H1 (cell line): ENCODE results near the gene PLEKHH3. TPM values are rescaled to one million over a fixed set of nuclear protein-coding genes. Genes with fewer than 3 reads are reported as not detected.

Experiments used
- CTCF ChIA-PET: fragments of 300-600 bp; sonication (Branson Sonifier 250); formaldehyde crosslinking; loops from one replicate; lab custom pipeline; 2021; ENCODE audit not compliant: partially characterized antibody; lab: Charles Lee
- POLR2A ChIA-PET: fragments of 300-600 bp; sonication (Branson Sonifier 250); formaldehyde crosslinking; loops from one replicate; lab custom pipeline; 2021; ENCODE audit warnings: inconsistent platforms; ENCODE audit not compliant: partially characterized antibody; lab: Charles Lee
- DNase-seq, 2 experiments: peaks; one replicate each; pipeline versions ENCODE4 v3.0.0 to v3.0.0-alpha.2; 2010 to 2022; ENCODE audit warnings: low spot score in 2 of 2, low read depth in 1 of 2, mixed read lengths in 1 of 2
- FAIRE-seq: peaks from 2 replicates; lab custom pipeline; 2011; peaks lifted over from hg19 to GRCh38; lab: Jason Lieb, UNC
- H2AFZ ChIP-seq: 2 replicates; pipeline ENCODE4 v1.8.1; 2012; ENCODE audit warnings: low read length, inconsistent platforms
- H2AK5ac ChIP-seq: 2 replicates; pipeline ENCODE4 v1.6.1; 2013; ENCODE audit warnings: low read depth, low read length
- H2BK120ac ChIP-seq: replicated peaks from 2 replicates; pipeline ENCODE3; 2013; ENCODE audit warnings: low read depth, low read length, inconsistent platforms
- H2BK12ac ChIP-seq: 2 replicates; pipeline ENCODE4 v1.6.1; 2013; ENCODE audit warnings: low read depth, low read length
- H2BK15ac ChIP-seq: 2 replicates; pipeline ENCODE4 v1.6.1; 2013; ENCODE audit warnings: low read length
- H2BK20ac ChIP-seq: 2 replicates; pipeline ENCODE4 v1.6.1; 2013; ENCODE audit warnings: low read length
- H2BK5ac ChIP-seq: 2 replicates; pipeline ENCODE4 v1.6.1; 2013; ENCODE audit warnings: low read depth, low read length
- H3K14ac ChIP-seq: 2 replicates; pipeline ENCODE4 v1.6.1; 2013; ENCODE audit warnings: inconsistent platforms; ENCODE audit not compliant: insufficient read length
- H3K18ac ChIP-seq: 2 replicates; pipeline ENCODE4 v1.6.1; 2013; ENCODE audit warnings: low read length; ENCODE audit errors: extremely low read depth
- H3K23ac ChIP-seq: 2 replicates; pipeline ENCODE4 v1.6.1; 2013; ENCODE audit warnings: inconsistent platforms; ENCODE audit not compliant: insufficient read length
- H3K23me2 ChIP-seq: 2 replicates; pipeline ENCODE4 v1.6.1; 2013; ENCODE audit warnings: low read depth, low read length
- H3K27ac ChIP-seq: 2 replicates; pipeline ENCODE4 v1.6.1; 2011; ENCODE audit warnings: low read depth, low read length, inconsistent platforms
- H3K27me3 ChIP-seq, 4 experiments: replicated peaks in 1 of 4; 1 replicate in 1 of 4; 2 replicates in 3 of 4; pipeline versions ENCODE4 v1.6.1 to v1.8.1; 2011 to 2013; ENCODE audit warnings: low read length in 3 of 4, mild to moderate bottlenecking in 3 of 4, inconsistent platforms in 2 of 4, mixed read lengths in 2 of 4, moderate library complexity in 1 of 4; ENCODE audit not compliant: control insufficient read depth in 3 of 4, insufficient read depth in 3 of 4; ENCODE audit errors: extremely low read depth in 1 of 4
- H3K36me3 ChIP-seq, 4 experiments: 2 replicates each; pipeline versions ENCODE4 v1.6.1 to v1.8.1; 2011 to 2013; ENCODE audit warnings: mild to moderate bottlenecking in 4 of 4, low read length in 3 of 4, moderate library complexity in 2 of 4, control low read depth in 1 of 4, inconsistent platforms in 1 of 4; ENCODE audit not compliant: insufficient read depth in 4 of 4, control insufficient read depth in 2 of 4
- H3K4ac ChIP-seq: replicated peaks from 2 replicates; pipeline ENCODE3; 2013; ENCODE audit warnings: low read length, low read depth, mixed read lengths, inconsistent platforms; ENCODE audit not compliant: insufficient read length
- H3K4me1 ChIP-seq, 4 experiments: replicated peaks in 1 of 4; 1 replicate in 1 of 4; 2 replicates in 3 of 4; pipeline versions ENCODE4 v1.6.1 to v1.8.1; 2011 to 2013; ENCODE audit warnings: low read length in 3 of 4, inconsistent platforms in 2 of 4, mixed read lengths in 1 of 4; ENCODE audit not compliant: insufficient read depth in 4 of 4, control insufficient read depth in 3 of 4
- H3K4me2 ChIP-seq, 2 experiments: 2 replicates each; pipeline versions ENCODE4 v1.6.1 to v1.8.1; 2011 to 2013; ENCODE audit warnings: low read depth in 2 of 2, low read length in 2 of 2, control low read depth in 1 of 2, inconsistent platforms in 1 of 2, mild to moderate bottlenecking in 1 of 2; ENCODE audit not compliant: insufficient read depth in 1 of 2
- H3K4me3 ChIP-seq, 4 experiments: fragments of 200-600, 300-600 bp in 1 of 4; sonication (generic), shearing (Covaris generic), sonication (Bioruptor Twin) in 1 of 4; 2 replicates each; pipeline versions ENCODE4 v1.5.1 to v1.8.1; 2011 to 2016; ENCODE audit warnings: low read length in 4 of 4, low read depth in 3 of 4, control low read depth in 2 of 4, inconsistent platforms in 2 of 4, mild to moderate bottlenecking in 2 of 4, mixed read lengths in 1 of 4, moderate library complexity in 1 of 4; ENCODE audit not compliant: insufficient read depth in 2 of 4; ENCODE audit errors: extremely low read depth in 1 of 4
- H3K56ac ChIP-seq: replicated peaks from 2 replicates; pipeline ENCODE3; 2013; ENCODE audit warnings: low read depth, mild to moderate bottlenecking, mixed read lengths, low read length, inconsistent platforms; ENCODE audit not compliant: insufficient read length
- H3K79me1 ChIP-seq: 2 replicates; pipeline ENCODE4 v1.6.1; 2013; ENCODE audit warnings: low read depth, low read length, control low read depth
- H3K79me2 ChIP-seq, 2 experiments: 2 replicates each; pipeline versions ENCODE4 v1.6.1 to v1.8.1; 2012 to 2013; ENCODE audit warnings: low read length in 2 of 2, mild to moderate bottlenecking in 2 of 2, inconsistent platforms in 1 of 2; ENCODE audit not compliant: insufficient read depth in 2 of 2, control insufficient read depth in 1 of 2
- H3K9ac ChIP-seq, 4 experiments: replicated peaks in 1 of 4; 1 replicate in 1 of 4; 2 replicates in 3 of 4; pipeline versions ENCODE4 v1.6.1 to v1.8.1; 2011 to 2013; ENCODE audit warnings: low read depth in 3 of 4, low read length in 3 of 4, control low read depth in 2 of 4, mild to moderate bottlenecking in 2 of 4, moderate library complexity in 2 of 4, inconsistent platforms in 1 of 4; ENCODE audit errors: extremely low read depth in 1 of 4
- H3K9me3 ChIP-seq, 2 experiments: 2 replicates each; pipeline versions ENCODE4 v1.6.1 to v1.8.1; 2012 to 2013; ENCODE audit warnings: mild to moderate bottlenecking in 2 of 2, moderate library complexity in 2 of 2, control low read depth in 1 of 2, inconsistent platforms in 1 of 2, low read depth in 1 of 2, low read length in 1 of 2, mixed read lengths in 1 of 2; ENCODE audit not compliant: insufficient read depth in 2 of 2
- H4K20me1 ChIP-seq, 2 experiments: replicated peaks in 1 of 2; 2 replicates each; pipeline versions ENCODE3 to v1.8.1; 2011 to 2013; ENCODE audit warnings: inconsistent platforms in 2 of 2, low read length in 2 of 2, mild to moderate bottlenecking in 1 of 2; ENCODE audit not compliant: insufficient read depth in 2 of 2, control insufficient read depth in 1 of 2
- H4K5ac ChIP-seq: 2 replicates; pipeline ENCODE4 v1.6.1; 2013; ENCODE audit warnings: low read length, low read depth, mixed read lengths, inconsistent platforms; ENCODE audit not compliant: insufficient read length
- H4K8ac ChIP-seq: 2 replicates; pipeline ENCODE4 v1.8.0; 2013; ENCODE audit warnings: mild to moderate bottlenecking, moderate library complexity, low read length, inconsistent platforms; ENCODE audit not compliant: insufficient read depth; ENCODE audit errors: extremely low read depth
- H4K91ac ChIP-seq: replicated peaks from 2 replicates; pipeline ENCODE3; 2013; ENCODE audit warnings: low read length, mixed read lengths, inconsistent platforms; ENCODE audit not compliant: insufficient read length
- ATF3 ChIP-seq: IDR thresholded peaks from 2 replicates; pipeline ENCODE4 v1.6.1; 2011; ENCODE audit warnings: low read depth, mild to moderate bottlenecking, low read length; ENCODE audit not compliant: insufficient read depth
- JUN ChIP-seq: IDR thresholded peaks from 2 replicates; pipeline ENCODE4 v1.6.1; 2011; ENCODE audit warnings: low read depth, mild to moderate bottlenecking, improper control_type of control experiment, low read length
- TBP ChIP-seq: IDR thresholded peaks from 2 replicates; pipeline ENCODE4 v1.6.1; 2011; ENCODE audit warnings: low read depth, low read length, improper control_type of control experiment
- YY1 ChIP-seq: IDR thresholded peaks from 2 replicates; pipeline ENCODE4 v1.6.1; 2011; ENCODE audit warnings: low read depth, mild to moderate bottlenecking, low read length
- WGBS, 2 experiments: shearing (Covaris generic) in 1 of 2; methylation state at CpG; one replicate each; pipeline versions ENCODE4 v1.1.6 to v1.1.7; 2013 to 2015; ENCODE audit warnings: low lambda C conversion rate in 2 of 2, mixed read lengths in 2 of 2, inconsistent platforms in 1 of 2, low coverage in 1 of 2, missing lambda C conversion rate in 1 of 2; ENCODE audit not compliant: insufficient replicate concordance in 2 of 2, insufficient coverage in 1 of 2, insufficient read length in 1 of 2; ENCODE audit errors: extremely low coverage in 1 of 2, missing lambda C conversion rate in 1 of 2; 5-methylcytosine and 5-hydroxymethylcytosine counted together
- polyA plus RNA-seq, 7 experiments: library from polyadenylated mRNA; depleted of rRNA in 3 of 7; stranded (reverse) in 5 of 7; unstranded in 2 of 7; fragments of >200 nt in 5 of 7; fragments of 200-250 nt in 2 of 7; gene quantifications; 1 replicate in 5 of 7; 2 replicates in 1 of 7; 4 replicates in 1 of 7; pipeline versions ENCODE4 v1.2.1 to v1.2.3, GENCODE V29; 2011 to 2013; ENCODE audit warnings: missing spikeins in 2 of 7, mixed read lengths in 2 of 7
- total RNA-seq: library from RNA; stranded (reverse); fragmentation: NEBNext Ultra II Directional; extraction: Animal tissue kit (Norgen Biotek cat#: 25700); gene quantifications from 2 replicates; pipeline ENCODE4 v1.2.1, GENCODE V29; 2021

Gene PLEKHH3
- total and polyA plus RNA-seq, 2 of the 8 experiments (the other 6 are each of a cell fraction or from before 2014, with no cell fraction given): 11.1 to 13.5 TPM

DNA sequence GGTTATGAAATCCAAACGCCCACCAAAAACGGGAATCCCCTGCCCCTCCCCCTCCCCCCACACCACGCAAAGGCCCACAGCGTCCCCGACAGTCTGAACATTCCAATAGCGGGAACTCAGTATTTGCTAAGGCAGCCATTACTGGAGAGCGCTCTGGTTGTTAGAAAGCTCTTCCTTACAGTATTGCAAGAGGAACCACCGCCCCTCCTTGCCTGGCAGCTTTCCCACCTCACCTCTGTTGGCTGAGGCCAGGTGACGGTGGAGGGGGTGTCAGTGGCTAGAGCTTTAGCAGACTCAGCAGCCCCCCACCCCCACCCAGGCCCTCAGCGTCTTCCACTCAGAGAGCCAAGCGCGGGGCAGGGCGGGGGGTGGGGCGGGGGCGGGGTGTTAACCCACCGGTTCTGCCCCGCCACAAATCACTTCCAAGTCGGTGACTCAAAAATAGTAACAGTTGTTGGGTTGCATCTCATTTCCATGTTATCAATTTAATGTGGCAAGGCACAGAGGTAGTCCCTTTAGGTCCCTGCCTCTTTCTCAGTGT, 2.2 kb upstream of the PLEKHH3 start:
- peaks cover 0 to 42% (median 36%) of the 10 kb centered on the region in 4 experiments; a peak in 6 of 7 replicates for H3K4me1 ChIP-seq
- H2BK120ac ChIP-seq: no peak overlapping the region
- H3K14ac ChIP-seq: no peak overlapping the region
- peak overlapping the region; percentile 46 for H3K4ac ChIP-seq
- DNase-seq: no peak
- no peak overlapping the region; a peak in 1 of 7 replicates for H3K9ac ChIP-seq
- H2AFZ ChIP-seq: peak overlapping the region; percentile 64; the same call in 1 of the 2 replicates
- POLR2A ChIA-PET: interaction anchor here (0.6 to 14.0 kb wide), 19 partner anchors 14 to 689 kb away, joined by 3 to 239 read pairs (median 4); partner anchors contain the start of genes BECN1, COASY, DNAJC7 and MLX
- H4K8ac ChIP-seq: peak overlapping the region; percentile 81
- no peaks in the 10 kb centered on the region for H3K9me3 ChIP-seq
- peak overlapping the region; percentile 44 to 69 (median 62) for H3K4me3 ChIP-seq
- peaks cover 0 to 37% (median 27%) of the 10 kb centered on the region in 4 experiments; a peak in 5 of 7 replicates for H3K27me3 ChIP-seq
- H4K20me1 ChIP-seq: peaks cover 3 to 14% of the 10 kb centered on the region in 2 experiments
- no peaks in the 10 kb centered on the region for H3K79me2 ChIP-seq
- no peak overlapping the region for H3K23ac ChIP-seq
- peak overlapping the region; percentile 56; the same call in 1 of the 2 replicates for H3K27ac ChIP-seq
- no peak overlapping the region for H2BK20ac ChIP-seq
- H2BK5ac ChIP-seq: peak overlapping the region; percentile 93; the same call in 1 of the 2 replicates
- CTCF ChIA-PET: interaction anchor here (0.6 to 4.4 kb wide), 14 partner anchors 10 to 130 kb away, joined by 3 to 56 read pairs (median 4); partner anchors contain the start of genes PSMC3IP and TUBG2
- H2BK12ac ChIP-seq: 0 out of 2 replicates have a peak overlapping the region, but pooled peaks have one; percentile 99
- no peak overlapping the region for H2AK5ac ChIP-seq
- H3K18ac ChIP-seq: peak overlapping the region; percentile 96
- H3K56ac ChIP-seq: peak overlapping the region; percentile 19
- 13% methylated on average over 7 of the region's 18 CpGs; no CpG with 5 or more reads in 1 of the 2 experiments for WGBS, 2 experiments
- H3K79me1 ChIP-seq: no peaks in the 10 kb centered on the region
- H2BK15ac ChIP-seq: peak overlapping the region; percentile 82; the same call in 1 of the 2 replicates
- TF ChIP-seq TBP (no peak), YY1 (peak; percentile 83; the same call in 1 of the 2 replicates), ATF3 (no peak), JUN (no peak)
- TF ChIP-seq, all 59 proteins: peak for 1
- Histone ChIP-seq H4K91ac (peak overlapping the region; percentile 99), H4K5ac (peak overlapping the region; percentile 80), H3K4me2 (peak overlapping the region; percentile 58 to 83), H3K36me3 (no peaks in the 10 kb centered on the region), H3K23me2 (peaks cover 38% of the 10 kb centered on the region)
- no peak for FAIRE-seq
